B cell (primary cell): ENCODE measurements around the gene ABCA7. TPM values are rescaled to one million over a fixed set of nuclear protein-coding genes. Genes with fewer than 3 reads are reported as not detected.

Experiments
- ATAC-seq: fragments of 200-7000 bp; cut with Tn5 transposase; one replicate; pipeline ENCODE4 v1.10.0; 2021; ENCODE audit warnings: low read depth, mild to moderate bottlenecking, moderate number of reproducible peaks, moderate library complexity
- CTCF ChIA-PET: fragments of 350-600 bp; sonication (Branson Sonifier 250); formaldehyde crosslinking; loops from one replicate; lab custom pipeline; 2021; ENCODE audit warnings: antibody characterized with exemption, inconsistent platforms; lab: Charles Lee
- POLR2A ChIA-PET: fragments of 350-600 bp; sonication (Branson Sonifier 250); formaldehyde crosslinking; loops from one replicate; lab custom pipeline; 2021; ENCODE audit warnings: antibody characterized with exemption; lab: Charles Lee
- DNase-seq: peaks from one replicate; pipeline ENCODE4 v3.0.0; 2013
- H2AFZ ChIP-seq: 2 replicates; pipeline ENCODE4 v1.6.1; 2012; ENCODE audit warnings: mild to moderate bottlenecking, low read depth, low read length; ENCODE audit not compliant: insufficient read depth, poor library complexity, severe bottlenecking
- H3K27ac ChIP-seq, 2 donors: 1 replicate in 1 of 2; 2 replicates in 1 of 2; pipeline ENCODE4 v1.5.1; 2012 to 2013; ENCODE audit warnings: low read length in 2 of 2, mild to moderate bottlenecking in 2 of 2, moderate library complexity in 1 of 2
- H3K27me3 ChIP-seq, 4 experiments: fragments of 200-600 bp in 1 of 4; sonication (generic) in 1 of 4; replicated peaks in 1 of 4; 1 replicate in 2 of 4; 2 replicates in 2 of 4; pipeline versions ENCODE4 v1.6.1 to v1.7.0; 2013 to 2016; ENCODE audit warnings: low read length in 3 of 4, mild to moderate bottlenecking in 2 of 4, mixed read lengths in 1 of 4, moderate library complexity in 1 of 4; ENCODE audit not compliant: insufficient read depth in 4 of 4, control insufficient read depth in 3 of 4; ENCODE audit errors: control extremely low read depth in 1 of 4
- H3K36me3 ChIP-seq, 2 experiments: replicated peaks in 1 of 2; 1 replicate in 1 of 2; 2 replicates in 1 of 2; pipeline versions ENCODE4 v1.6.1 to v1.7.1; 2013; ENCODE audit warnings: low read length in 1 of 2; ENCODE audit not compliant: insufficient read depth in 2 of 2, control insufficient read depth in 1 of 2; ENCODE audit errors: control extremely low read depth in 1 of 2, extremely low read depth in 1 of 2
- H3K4me1 ChIP-seq, 2 donors: fragments of 200-600 bp in 1 of 2; sonication (generic) in 1 of 2; 1 replicate in 1 of 2; 2 replicates in 1 of 2; pipeline versions ENCODE4 v1.5.1 to v1.6.1; 2013 to 2017; ENCODE audit warnings: low read length in 2 of 2; ENCODE audit not compliant: control insufficient read depth in 2 of 2, insufficient read depth in 2 of 2
- H3K4me2 ChIP-seq: replicated peaks from 2 replicates; pipeline ENCODE3; 2012; ENCODE audit warnings: mild to moderate bottlenecking, low read depth, low read length; ENCODE audit not compliant: poor library complexity, severe bottlenecking
- H3K4me3 ChIP-seq, 5 experiments: fragments of 200-600 bp in 1 of 5; sonication (generic) in 1 of 5; 1 replicate in 3 of 5; 2 replicates in 2 of 5; pipeline versions ENCODE4 v1.5.1 to v1.7.0; 2011 to 2016; ENCODE audit warnings: low read length in 4 of 5, mild to moderate bottlenecking in 4 of 5, low read depth in 2 of 5, control low read depth in 1 of 5, moderate library complexity in 1 of 5; ENCODE audit not compliant: insufficient read depth in 1 of 5; ENCODE audit errors: control extremely low read depth in 1 of 5, extremely low read depth in 1 of 5
- H3K79me2 ChIP-seq: fragments of 200-600 bp; sonication (generic); one replicate; pipeline ENCODE4 v1.6.0; 2016; ENCODE audit warnings: low read length; ENCODE audit not compliant: control insufficient read depth, insufficient read depth
- H3K9ac ChIP-seq: fragments of 200-600 bp; sonication (generic); 2 replicates; pipeline ENCODE4 v1.6.1; 2017; ENCODE audit warnings: mild to moderate bottlenecking, low read length, moderate library complexity
- H3K9me3 ChIP-seq, 3 donors: one replicate each; pipeline versions ENCODE4 v1.6.1 to v1.7.1; 2013; ENCODE audit warnings: low read length in 2 of 3; ENCODE audit not compliant: control insufficient read depth in 2 of 3, insufficient read depth in 1 of 3; ENCODE audit errors: control extremely low read depth in 1 of 3
- H4K20me1 ChIP-seq: 2 replicates; pipeline ENCODE4 v1.6.0; 2012; ENCODE audit warnings: mild to moderate bottlenecking, low read length; ENCODE audit not compliant: insufficient read depth, control insufficient read depth, poor library complexity, severe bottlenecking
- H3K27ac Mint-ChIP-seq: one replicate; pipeline ENCODE4 v1.8.0; 2021; ENCODE audit warnings: mixed read lengths
- H3K27me3 Mint-ChIP-seq: one replicate; pipeline ENCODE4 v1.8.0; 2021; ENCODE audit warnings: mixed read lengths
- H3K4me1 Mint-ChIP-seq: one replicate; pipeline ENCODE4 v1.8.0; 2021; ENCODE audit warnings: mixed read lengths
- H3K4me3 Mint-ChIP-seq: one replicate; pipeline ENCODE4 v1.8.0; 2021; ENCODE audit warnings: mixed read lengths
- H3K9me3 Mint-ChIP-seq: one replicate; pipeline ENCODE4 v1.8.0; 2022; ENCODE audit warnings: mixed read lengths; ENCODE audit not compliant: insufficient read depth
- CTCF ChIP-seq: fragments of 200-600 bp; IDR thresholded peaks from one replicate; pipeline ENCODE4 v1.8.0; 2022; ENCODE audit warnings: antibody characterized with exemption, mild to moderate bottlenecking
- EZH2 ChIP-seq: IDR thresholded peaks from 2 replicates; pipeline ENCODE4 v1.6.1; 2012; ENCODE audit warnings: borderline replicate concordance, low read depth, mild to moderate bottlenecking, moderate library complexity, low read length; ENCODE audit not compliant: insufficient read depth, poor library complexity, severe bottlenecking
- WGBS: methylation state at CpG from one replicate; pipeline ENCODE4 v1.1.5; 2013; ENCODE audit warnings: missing lambda C conversion rate; ENCODE audit not compliant: insufficient coverage; 5-methylcytosine and 5-hydroxymethylcytosine counted together
- intact Hi-C: fragments of 100-400 bp; cut with micrococcal nuclease; formaldehyde crosslinking; loops from one replicate; pipeline ENCODE4 v1.10.0; 2022
- polyA plus RNA-seq: library from polyadenylated mRNA; depleted of rRNA; stranded (reverse); fragments of >200 nt; gene quantifications from 2 replicates; pipeline ENCODE4 v1.2.3, GENCODE V29; 2012
- total RNA-seq, 2 donors: library from RNA; stranded (reverse); fragments of 120-200 nt in 1 of 2; gene quantifications; 1 replicate in 1 of 2; 2 replicates in 1 of 2; pipeline versions ENCODE4 v1.2.3 to v1.2.4, GENCODE V29; 2013 to 2022

ABCA7 gene
- total and polyA plus RNA-seq, 2 donors (not counting 1 experiment from before 2014, with no cell fraction given), result 192 to 281 TPM

- H3K9ac ChIP-seq, result peak overlapping the region; percentile 87
- Mint-ChIP-seq H3K4me1 (peaks cover 28% of the 10 kb centered on the region), H3K27ac (peak overlapping the region; percentile 91), H3K4me3 (peak overlapping the region; percentile 94), H3K27me3 (no peaks in the 10 kb centered on the region), H3K9me3 (no peaks in the 10 kb centered on the region)
- POLR2A ChIA-PET, result interaction anchor here (0.5 to 6.9 kb wide), 14 partner anchors 10 to 300 kb away, joined by 3 to 91 read pairs (median 6); partner anchors contain the start of genes ABCA7 and ARHGAP45
- H2AFZ ChIP-seq, result peak overlapping the region; percentile 33
- H3K36me3 ChIP-seq, result peaks cover 0 to 33% of the 10 kb centered on the region in 2 experiments
- H3K79me2 ChIP-seq, result peaks cover 65% of the 10 kb centered on the region
- peak overlapping the region; percentile 44 to 85 for H3K27ac ChIP-seq
- peak overlapping the region; percentile 91 for H3K4me2 ChIP-seq
- no peaks in the 10 kb centered on the region for H3K9me3 ChIP-seq
- H3K4me3 ChIP-seq, result peak overlapping the region; percentile 60 to 99 (median 87)
- TF ChIP-seq EZH2 (no peak), CTCF (no peak)
- ATAC-seq (peak; percentile 42), DNase-seq (peak; percentile 65)
- no peaks in the 10 kb centered on the region for H3K27me3 ChIP-seq
- CTCF ChIA-PET, result interaction anchor here (0.9 to 3.9 kb wide), 9 partner anchors 9 to 216 kb away, joined by 3 to 16 read pairs (median 9); partner anchors contain the start of genes ABCA7, ARHGAP45 and WDR18
- peaks cover 16 to 29% of the 10 kb centered on the region in 2 donors for H3K4me1 ChIP-seq
- intact Hi-C loops, result loop anchor here (10.0 kb wide), 1 partner anchor 217 kb away; the partner anchor contains the start of genes ATP5F1D and MIDN
- H4K20me1 ChIP-seq, result peaks cover 65% of the 10 kb centered on the region
- 2% methylated on average over 44 of the region's 58 CpGs for WGBS
Observed at GRCh38 chr19:1028062-1028926, 11.6 kb upstream of the ABCA7 start.
